ENCODE data around the gene WDR4. TPM values are rescaled to one million over a fixed set of nuclear protein-coding genes. Genes with fewer than 3 reads are reported as not detected.

WDR4 gene
- total RNA-seq, 1 donor from 2014 or later: 18.4 TPM

GRCh38 chr21:42868196-42868595 lies 11.1 kb downstream of the WDR4 start:
- H3K4me1 ChIP-seq: no peaks in the 10 kb centered on the region
- no peak for ATAC-seq
- intact Hi-C loops (cut with DNase I): no loop called here
- TF ChIP-seq CTCF (IDR thresholded peaks at IDR 0.05): no peak
- no peak for DNase-seq
- H3K27me3 ChIP-seq: no peaks in the 10 kb centered on the region
- H3K27ac ChIP-seq: no peak overlapping the region
- H3K9me3 ChIP-seq: no peaks in the 10 kb centered on the region
- H3K36me3 ChIP-seq: peaks cover 58% of the 10 kb centered on the region
- no peak overlapping the region for H3K4me3 ChIP-seq

GRCh38 chr21:42865776-42866160 lies 13.6 kb downstream of the WDR4 start:
- ATAC-seq (peak; percentile 92), DNase-seq (peak; percentile 93)
- H3K27ac ChIP-seq: no peak overlapping the region

GRCh38 chr21:42864815-42865775 lies 14.2 kb downstream of the WDR4 start:
- TF ChIP-seq CTCF (IDR thresholded peaks at IDR 0.05): no peak
- Histone ChIP-seq H3K4me1 (peaks cover 9% of the 10 kb centered on the region), H3K9me3 (no peaks in the 10 kb centered on the region), H3K27ac (no peak overlapping the region), H3K27me3 (no peaks in the 10 kb centered on the region), H3K4me3 (no peak overlapping the region), H3K36me3 (peaks cover 56% of the 10 kb centered on the region)
- DNase-seq (peak; percentile 71), ATAC-seq (peak; percentile 55)
- intact Hi-C loops (cut with DNase I): no loop called here

More at GRCh38 chr21:42865776-42866160, 13.6 kb downstream of the WDR4 start:
- peaks cover 9% of the 10 kb centered on the region for H3K4me1 ChIP-seq
- H3K27me3 ChIP-seq: no peaks in the 10 kb centered on the region
- H3K36me3 ChIP-seq: peaks cover 56% of the 10 kb centered on the region
- intact Hi-C loops (cut with DNase I): no loop called here
- TF ChIP-seq CTCF (IDR thresholded peaks at IDR 0.05): no peak
- no peak overlapping the region for H3K4me3 ChIP-seq
- no peaks in the 10 kb centered on the region for H3K9me3 ChIP-seq

GRCh38 chr21:42864286-42864685 lies 15.1 kb downstream of the WDR4 start:
- H3K9me3 ChIP-seq: no peaks in the 10 kb centered on the region
- H3K4me1 ChIP-seq: peaks cover 9% of the 10 kb centered on the region
- no peaks in the 10 kb centered on the region for H3K27me3 ChIP-seq
- no peak overlapping the region for H3K4me3 ChIP-seq
- TF ChIP-seq CTCF (IDR thresholded peaks at IDR 0.05): no peak
- intact Hi-C loops (cut with DNase I): no loop called here
- DNase-seq: no peak
- peaks cover 56% of the 10 kb centered on the region for H3K36me3 ChIP-seq
- ATAC-seq: no peak
- no peak overlapping the region for H3K27ac ChIP-seq

GRCh38 chr21:42863504-42863870 lies 15.9 kb downstream of the WDR4 start:
- TF ChIP-seq CTCF (IDR thresholded peaks at IDR 0.05): no peak
- Histone ChIP-seq H3K9me3 (no peaks in the 10 kb centered on the region), H3K27ac (no peak overlapping the region), H3K36me3 (peaks cover 56% of the 10 kb centered on the region), H3K4me3 (no peak overlapping the region), H3K27me3 (no peaks in the 10 kb centered on the region), H3K4me1 (peaks cover 9% of the 10 kb centered on the region)
- intact Hi-C loops (cut with DNase I): no loop called here
- ATAC-seq: no peak
- no peak for DNase-seq
